A549 (cell line): ENCODE data around the gene GGCX.

ENCODE experiments used
- EP300 ChIP-seq, 2 experiments: fragments of >200 bp; sonication (Bioruptor Twin); formaldehyde crosslinking; IDR thresholded peaks; 2 replicates in 1 of 2; 3 replicates in 1 of 2; pipeline ENCODE4 v1.6.1; 2016 to 2017
- HDAC2 ChIP-seq: fragments of 200-600 bp; sonication (generic); IDR thresholded peaks from 2 replicates; pipeline ENCODE4 v1.6.1; 2016
- MYC ChIP-seq: IDR thresholded peaks from 2 replicates; pipeline ENCODE4 v1.6.1; 2012; ENCODE audit warnings: mild to moderate bottlenecking, inconsistent platforms, low read length, improper control_type of control experiment, borderline replicate concordance
- POLR2A ChIP-seq: IDR thresholded peaks from 2 replicates; pipeline ENCODE4 v1.6.1; 2012; ENCODE audit warnings: mild to moderate bottlenecking, low read length
- RAD21 ChIP-seq, 2 experiments: fragments of >200 bp in 1 of 2; sonication (Bioruptor Twin) in 1 of 2; formaldehyde crosslinking in 1 of 2; IDR thresholded peaks in 1 of 2; conservative IDR thresholded peaks in 1 of 2; 2 replicates in 1 of 2; 3 replicates in 1 of 2; pipeline ENCODE4 v1.6.1; 2012 to 2018; ENCODE audit warnings: inconsistent platforms in 1 of 2
- RNF2 ChIP-seq: fragments of 200-600 bp; sonication (generic); IDR thresholded peaks from 2 replicates; pipeline ENCODE4 v1.6.1; 2016; ENCODE audit warnings: low read depth, mild to moderate bottlenecking, antibody characterized with exemption, moderate library complexity, borderline replicate concordance
- TF ChIP-seq, protein P1 (sequence below): fragments of >200 bp; sonication (Bioruptor Twin); formaldehyde crosslinking; IDR thresholded peaks from 3 replicates; pipeline ENCODE4 v1.5.1; 2016

DNA sequence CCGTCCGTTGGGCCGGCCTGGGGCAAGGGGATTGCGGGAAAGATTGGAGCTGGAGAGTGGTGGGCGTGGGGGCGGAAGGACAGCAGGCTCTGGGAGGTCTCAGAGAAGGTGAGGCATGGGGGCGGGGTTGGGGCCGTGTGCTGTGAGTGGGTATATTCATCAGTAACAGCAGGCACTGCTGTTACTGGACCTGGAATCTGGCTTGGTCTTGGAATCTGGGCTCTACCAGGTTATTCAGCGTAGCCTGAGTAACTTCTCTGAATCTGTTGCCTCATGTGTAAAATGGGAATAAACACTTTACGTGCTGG lies 34.7 kb upstream of the GGCX start:
- TF ChIP-seq, protein P1, sequence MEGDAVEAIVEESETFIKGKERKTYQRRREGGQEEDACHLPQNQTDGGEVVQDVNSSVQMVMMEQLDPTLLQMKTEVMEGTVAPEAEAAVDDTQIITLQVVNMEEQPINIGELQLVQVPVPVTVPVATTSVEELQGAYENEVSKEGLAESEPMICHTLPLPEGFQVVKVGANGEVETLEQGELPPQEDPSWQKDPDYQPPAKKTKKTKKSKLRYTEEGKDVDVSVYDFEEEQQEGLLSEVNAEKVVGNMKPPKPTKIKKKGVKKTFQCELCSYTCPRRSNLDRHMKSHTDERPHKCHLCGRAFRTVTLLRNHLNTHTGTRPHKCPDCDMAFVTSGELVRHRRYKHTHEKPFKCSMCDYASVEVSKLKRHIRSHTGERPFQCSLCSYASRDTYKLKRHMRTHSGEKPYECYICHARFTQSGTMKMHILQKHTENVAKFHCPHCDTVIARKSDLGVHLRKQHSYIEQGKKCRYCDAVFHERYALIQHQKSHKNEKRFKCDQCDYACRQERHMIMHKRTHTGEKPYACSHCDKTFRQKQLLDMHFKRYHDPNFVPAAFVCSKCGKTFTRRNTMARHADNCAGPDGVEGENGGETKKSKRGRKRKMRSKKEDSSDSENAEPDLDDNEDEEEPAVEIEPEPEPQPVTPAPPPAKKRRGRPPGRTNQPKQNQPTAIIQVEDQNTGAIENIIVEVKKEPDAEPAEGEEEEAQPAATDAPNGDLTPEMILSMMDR = no peak
- no peak for TF ChIP-seq RAD21 (conservative IDR thresholded peaks at IDR 0.05 in 1 of 2, IDR thresholded peaks at IDR 0.05 in 1 of 2)
- no peak for TF ChIP-seq RNF2
- TF ChIP-seq POLR2A = no peak
- no peak for TF ChIP-seq EP300 (IDR thresholded peaks at IDR 0.05)
- TF ChIP-seq MYC = no peak
- TF ChIP-seq HDAC2 = no peak
